HUDEP-2 (cell line): ENCODE data around the gene NPB.

ENCODE experiments used
- DNase-seq, 76 experiments: peaks; one replicate each; lab custom pipeline; 2025; ENCODE audit not compliant: unreplicated experiment in 76 of 76; lab: John Stamatoyannopoulos, UW

The NPB gene

GRCh38 chr17:81923302-81924260 lies 21.5 kb downstream of the NPB start:
- DNase-seq, result peak in 73 of 76 experiments; percentile 18 to 90 (median 72)

- peak in 2 of 76 experiments; percentile 17 to 18 for DNase-seq
These were observed 22.8 kb downstream of the NPB start for GRCh38 chr17:81924557-81925532.

- peak in 3 of 76 experiments; percentile 30 to 34 (median 32) for DNase-seq
These were observed 23.9 kb downstream of the NPB start for GRCh38 chr17:81925860-81926450.

- peak in 54 of 76 experiments; percentile 6 to 65 (median 44) for DNase-seq
These were observed 24.6 kb downstream of the NPB start for GRCh38 chr17:81926451-81927151.

GRCh38 chr17:81927152-81927652 lies 25.2 kb downstream of the NPB start:
- peak in 1 of 76 experiments; percentile 44 for DNase-seq

- DNase-seq, result peak in 74 of 76 experiments; percentile 21 to 95 (median 85)
These were observed 25.9 kb downstream of the NPB start, which contains the start of gene MAFG for GRCh38 chr17:81927653-81928543. TSS of gene MAFG (minus strand) at chr17:81927735. CDS start at chr17:81923185, 4,550 bp downstream.

GRCh38 chr17:81928544-81929252 lies 26.7 kb downstream of the NPB start:
- peak in 9 of 76 experiments; percentile 8 to 40 (median 21) for DNase-seq

GRCh38 chr17:81929253-81930141 lies 27.5 kb downstream of the NPB start:
- no peak for DNase-seq

- no peak for DNase-seq
These were observed 28.4 kb downstream of the NPB start for GRCh38 chr17:81930142-81931125.

GRCh38 chr17:81931189-81931556 lies 29.1 kb downstream of the NPB start:
- peak in 3 of 76 experiments; percentile 42 to 77 (median 50) for DNase-seq

GRCh38 chr17:81931557-81932332 lies 29.7 kb downstream of the NPB start:
- DNase-seq, result peak in 74 of 76 experiments; percentile 18 to 90 (median 77)

GRCh38 chr17:81932333-81932983 lies 30.4 kb downstream of the NPB start:
- DNase-seq, result peak in 73 of 76 experiments; percentile 52 to 97 (median 86)

- peak in 1 of 76 experiments; percentile 10 for DNase-seq
These were observed 31.2 kb downstream of the NPB start for GRCh38 chr17:81933178-81933699.

GRCh38 chr17:81934098-81934757 lies 32.2 kb downstream of the NPB start:
- no peak for DNase-seq
